ENCODE measurements around the gene ZCWPW2.

The ZCWPW2 gene

DNA sequence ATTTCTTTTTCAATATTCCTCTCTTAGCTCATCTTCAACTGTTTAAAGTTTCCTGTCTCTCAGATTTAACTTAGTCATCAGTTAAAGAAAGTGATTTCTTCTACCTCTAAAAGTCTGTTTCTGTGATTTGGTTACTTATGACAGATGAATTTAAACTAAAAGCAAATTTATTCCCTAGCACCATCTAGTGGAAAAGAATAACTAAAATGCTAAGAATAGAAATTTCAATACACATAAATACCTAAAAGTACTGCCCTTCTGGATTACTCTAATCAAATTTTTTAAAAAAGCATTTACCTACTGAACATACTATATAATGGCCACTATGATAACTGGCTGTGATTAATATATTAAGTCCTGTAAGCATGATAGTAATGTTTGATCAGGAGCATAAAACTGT is 14.0 kb upstream of the ZCWPW2 start:
- DNase-seq (ENCODE audit: insufficient read length, low spot score) (no peak), FAIRE-seq (no peak)
- no peak for TF ChIP-seq POLR2A (IDR thresholded peaks at IDR 0.05; ENCODE audit: low read depth, low read length)

DNA sequence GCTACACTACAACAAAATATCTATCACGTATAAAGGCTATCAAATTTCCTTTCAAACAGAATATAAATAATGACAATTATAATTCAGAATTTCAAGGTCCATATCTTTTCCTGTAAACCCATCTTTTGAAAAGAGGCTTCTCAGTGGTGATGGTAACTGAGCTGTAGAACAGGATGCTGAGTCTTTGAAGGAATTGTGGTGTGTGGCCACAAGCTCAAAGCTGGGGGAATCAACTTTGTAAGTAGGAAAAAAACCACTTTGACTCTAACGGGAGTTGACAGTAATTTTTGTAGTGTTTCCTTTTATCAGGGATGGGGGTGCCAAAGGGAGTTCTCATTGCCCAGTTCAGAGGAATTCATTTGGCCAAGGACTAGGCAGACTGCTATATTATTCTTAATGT is 13.3 kb upstream of the ZCWPW2 start:
- FAIRE-seq (no peak), DNase-seq (ENCODE audit: insufficient read length, low spot score) (no peak)
- no peak for TF ChIP-seq POLR2A (IDR thresholded peaks at IDR 0.05; ENCODE audit: low read depth, low read length)

DNA sequence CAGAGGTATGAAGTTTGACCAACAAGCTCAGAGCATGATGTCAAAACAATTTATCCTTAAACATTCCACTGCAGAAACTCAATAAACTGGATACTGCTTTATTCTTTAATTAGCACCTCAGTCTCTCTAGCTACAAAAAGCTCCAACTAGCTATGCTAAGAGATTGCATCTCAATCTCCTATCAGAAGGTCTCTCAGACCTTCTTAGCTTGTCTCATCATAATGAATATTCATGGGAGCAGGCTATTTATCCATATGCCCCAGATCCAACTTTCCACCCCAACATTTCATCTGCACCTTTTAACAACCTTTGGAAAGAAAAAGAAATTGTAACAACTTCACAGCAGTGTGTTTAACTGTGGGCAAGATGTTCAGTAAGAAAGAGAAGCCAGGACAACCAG is 11.3 kb upstream of the ZCWPW2 start:
- FAIRE-seq: no peak
- no peak for TF ChIP-seq POLR2A (IDR thresholded peaks at IDR 0.05; ENCODE audit: low read depth, low read length)
- no peak for DNase-seq (ENCODE audit: insufficient read length, low spot score)

DNA sequence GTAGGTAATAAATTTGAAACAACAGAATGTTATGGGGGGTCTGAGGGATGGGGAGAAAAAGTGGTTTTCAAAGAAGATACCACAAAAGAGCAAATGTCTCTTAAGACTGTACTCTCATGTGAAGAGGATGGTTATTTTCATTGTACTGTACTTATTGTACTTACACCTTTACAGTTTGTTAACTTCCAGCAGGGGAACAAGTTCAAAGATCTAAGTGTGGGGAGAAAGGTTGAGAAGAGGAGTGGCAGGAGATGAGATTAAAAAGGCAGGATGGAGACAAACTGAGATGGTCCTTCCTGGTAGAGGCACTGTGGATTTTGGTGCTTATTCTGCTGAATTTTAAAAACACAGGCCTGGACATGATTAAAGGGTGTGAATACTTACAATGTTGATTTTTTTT is 5.4 kb upstream of the ZCWPW2 start:
- TF ChIP-seq POLR2A (IDR thresholded peaks at IDR 0.05; ENCODE audit: low read depth, low read length): no peak
- no peak for DNase-seq (ENCODE audit: insufficient read length, low spot score)
- peak; percentile 23 for FAIRE-seq

DNA sequence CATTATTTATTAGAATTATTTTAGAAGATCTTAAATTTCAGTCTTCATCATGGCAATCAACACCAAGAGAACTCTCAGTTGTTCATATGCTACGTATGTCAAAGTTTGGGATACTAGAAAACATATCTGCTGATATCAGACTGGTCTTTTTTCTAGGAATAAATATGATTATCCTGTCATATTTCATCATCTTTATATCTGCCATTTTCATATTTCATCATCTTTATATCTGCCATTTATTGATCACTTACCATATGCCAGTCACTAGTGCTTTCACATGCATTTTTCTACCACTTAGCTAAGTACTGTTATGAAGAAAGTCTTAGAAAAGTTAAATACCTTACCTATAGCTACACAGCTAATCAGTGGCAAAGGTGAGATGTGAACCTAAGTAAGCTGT is 2.8 kb upstream of the ZCWPW2 start:
- DNase-seq (ENCODE audit: insufficient read length, low spot score) (no peak), FAIRE-seq (peak; percentile 58)
- no peak for TF ChIP-seq POLR2A (IDR thresholded peaks at IDR 0.05; ENCODE audit: low read depth, low read length)

DNA sequence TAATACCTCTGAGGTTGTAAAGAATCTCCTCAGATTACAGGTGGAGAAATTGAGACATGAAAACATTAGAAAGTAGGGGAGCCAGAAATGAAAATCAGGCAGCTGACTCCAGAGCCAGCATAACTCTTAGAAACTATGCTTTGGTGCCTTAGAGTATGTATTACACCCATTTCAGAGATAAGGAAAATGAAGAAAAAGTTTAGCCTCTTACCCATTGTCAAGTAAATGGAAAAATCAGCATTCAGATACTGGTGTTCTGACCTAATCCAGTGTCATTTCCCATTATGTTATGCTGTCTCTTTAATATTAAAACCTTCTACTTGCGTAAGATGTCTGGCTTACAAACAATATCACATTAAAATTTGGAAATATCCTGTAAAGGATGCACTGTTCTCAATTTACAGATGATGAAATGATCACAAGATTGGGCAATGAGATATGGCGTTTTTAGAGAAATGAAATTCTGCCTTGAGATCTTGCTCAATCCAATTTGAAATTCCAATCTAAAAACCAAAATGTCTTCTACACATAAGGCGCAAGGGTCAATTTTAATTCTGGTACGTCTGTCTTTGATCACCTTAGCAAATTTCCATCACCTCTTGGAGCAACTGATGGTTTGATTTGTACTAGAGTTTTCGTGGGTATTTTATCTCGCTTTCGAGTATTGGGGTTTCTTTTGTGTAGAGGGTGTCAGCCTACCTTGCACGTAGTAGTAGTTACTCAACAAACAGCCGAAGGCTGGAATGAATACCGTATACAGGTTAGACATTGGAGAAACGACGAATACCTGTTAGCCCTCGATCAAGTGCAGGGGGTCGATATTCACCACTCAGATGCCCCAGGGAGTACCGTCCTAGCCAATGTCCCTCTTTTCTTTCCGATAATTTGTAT is 902 bp upstream of the ZCWPW2 start:
- FAIRE-seq (peak; percentile 89), DNase-seq (ENCODE audit: insufficient read length, low spot score) (no peak)
- TF ChIP-seq POLR2A (IDR thresholded peaks at IDR 0.05; ENCODE audit: low read depth, low read length): no peak

DNA sequence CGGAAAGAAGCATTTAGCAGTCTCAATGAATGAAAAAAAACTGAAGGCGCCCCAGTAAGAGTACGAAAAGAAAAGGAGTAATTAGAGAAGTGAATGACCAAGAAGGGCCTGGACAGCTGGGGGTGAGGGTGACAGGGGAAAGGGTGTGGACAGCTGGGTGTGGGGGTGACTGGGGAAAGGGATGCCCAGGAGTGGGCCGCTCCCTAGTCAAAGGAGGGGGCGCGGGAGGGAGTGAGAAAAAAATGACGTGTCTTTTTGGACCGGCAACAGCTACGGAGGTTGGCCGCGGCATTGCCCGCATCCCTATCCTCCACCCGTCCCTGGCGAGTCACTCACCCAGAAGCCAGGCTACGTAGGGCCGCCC is 274 bp upstream of the ZCWPW2 start:
- DNase-seq (ENCODE audit: insufficient read length, low spot score) (no peak), FAIRE-seq (peak; percentile 88)
- TF ChIP-seq POLR2A (IDR thresholded peaks at IDR 0.05; ENCODE audit: low read depth, low read length): no peak

DNA sequence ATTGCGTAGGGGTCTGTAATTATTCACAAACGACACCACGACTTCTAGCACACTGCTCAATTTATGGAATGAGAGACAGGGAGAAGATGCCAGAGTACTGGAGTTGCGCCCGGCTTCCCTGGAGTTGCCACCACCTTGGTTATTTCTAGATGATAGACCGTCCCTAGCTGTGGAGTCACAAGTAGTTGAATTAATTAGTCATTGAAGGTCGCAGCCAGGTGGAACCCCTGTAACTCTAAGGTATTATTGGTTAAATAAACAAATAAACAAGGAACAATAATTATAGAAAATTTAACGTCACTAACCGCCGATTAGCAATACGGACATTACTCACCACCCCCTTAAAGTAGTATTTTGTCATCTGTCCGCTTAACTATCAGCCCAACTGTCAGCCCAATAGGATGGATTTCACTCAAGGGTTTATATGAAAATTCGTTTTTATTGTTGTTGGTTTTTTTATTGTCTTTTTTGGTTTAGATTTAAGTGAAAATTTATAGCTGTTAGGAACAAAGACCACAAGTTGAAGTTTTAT is 1.0 kb downstream of the ZCWPW2 start:
- no peak for TF ChIP-seq POLR2A (IDR thresholded peaks at IDR 0.05; ENCODE audit: low read depth, low read length)
- peak; percentile 9 for DNase-seq (ENCODE audit: insufficient read length, low spot score)
- FAIRE-seq: no peak

DNA sequence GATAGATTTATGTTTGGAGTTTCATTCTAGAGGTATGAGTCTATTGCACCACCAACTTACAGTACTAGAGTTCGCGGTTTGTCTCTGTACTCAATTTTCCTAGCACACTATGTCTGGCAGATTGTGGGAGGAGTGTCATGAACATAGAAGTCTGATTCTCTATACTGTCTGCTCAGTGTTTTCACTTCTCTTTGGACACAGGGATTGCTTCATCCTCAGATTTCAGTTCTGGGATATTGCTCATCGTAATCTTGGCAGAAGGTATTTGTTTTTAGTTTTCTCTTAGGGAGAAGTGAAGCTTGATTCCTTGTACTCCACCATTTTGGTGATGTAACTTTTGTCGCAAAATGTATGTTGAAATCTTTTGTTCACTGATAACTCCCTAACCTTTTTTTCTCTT is 27.9 kb downstream of the ZCWPW2 start:
- DNase-seq (ENCODE audit: insufficient read length, low spot score) (no peak), FAIRE-seq (peak; percentile 86)
- TF ChIP-seq POLR2A (IDR thresholded peaks at IDR 0.05; ENCODE audit: low read depth, low read length): no peak

DNA sequence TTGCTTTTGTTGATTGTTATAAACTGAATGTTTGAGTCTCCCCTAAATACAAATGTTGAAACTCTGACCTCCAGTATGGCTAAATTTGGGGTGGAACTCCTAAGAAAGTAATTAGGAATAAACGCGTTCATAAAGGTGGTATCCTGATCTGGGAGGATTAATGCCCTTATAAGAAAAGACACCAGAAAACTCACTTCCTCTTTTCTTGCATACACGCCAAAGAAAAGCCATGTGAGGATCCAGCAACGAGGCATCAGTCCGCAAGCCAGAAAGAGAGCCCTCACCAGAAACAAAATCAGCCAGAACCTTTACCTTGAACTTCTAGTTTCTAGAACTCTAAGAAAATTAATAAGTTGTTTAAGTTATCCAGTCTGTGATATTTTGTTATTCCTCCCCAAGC is 37.5 kb downstream of the ZCWPW2 start:
- FAIRE-seq: no peak
- no peak for TF ChIP-seq POLR2A (IDR thresholded peaks at IDR 0.05; ENCODE audit: low read depth, low read length)
- no peak for DNase-seq (ENCODE audit: insufficient read length, low spot score)

DNA sequence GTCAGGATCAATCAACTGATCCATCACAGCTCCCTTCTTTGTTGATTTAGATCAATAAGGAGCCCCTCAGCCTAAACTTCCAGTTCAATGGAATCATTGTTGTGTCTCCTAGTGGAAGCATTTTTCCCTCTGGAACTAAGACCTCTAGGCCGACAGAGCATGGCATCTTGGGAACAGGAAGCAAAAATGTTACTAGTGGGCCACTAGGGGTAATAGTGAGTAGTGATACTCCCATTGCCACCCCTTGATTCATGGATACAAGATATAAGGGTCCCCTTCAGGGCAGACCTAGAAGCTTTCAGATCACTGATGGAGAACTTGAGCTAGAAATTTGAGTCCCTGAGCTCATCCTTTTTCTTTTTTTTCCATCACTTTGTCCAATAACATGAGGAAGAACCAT is 40.5 kb downstream of the ZCWPW2 start:
- no peak for FAIRE-seq
- DNase-seq (ENCODE audit: insufficient read length, low spot score): no peak

DNA sequence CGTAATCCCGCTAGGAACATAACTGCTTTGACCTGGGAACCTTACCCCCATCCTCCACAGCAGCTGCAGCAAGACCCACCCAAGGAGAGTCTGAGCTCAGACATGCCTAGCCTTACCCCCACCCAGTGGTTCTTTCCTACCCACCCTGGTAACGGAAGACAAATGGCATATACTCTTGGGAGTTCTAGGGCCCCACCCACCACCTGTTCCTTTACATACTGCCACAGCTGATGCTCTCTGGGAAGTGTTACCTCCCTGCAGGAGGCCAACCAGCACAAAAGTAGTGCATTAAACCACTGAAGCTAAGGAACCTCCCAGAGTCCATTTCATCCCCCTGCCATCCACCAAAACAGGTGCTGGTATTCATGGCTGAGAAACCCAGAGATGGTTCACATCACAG is 50.7 kb downstream of the ZCWPW2 start:
- FAIRE-seq: no peak
- DNase-seq (ENCODE audit: insufficient read length, low spot score): no peak
- no peak for TF ChIP-seq POLR2A (IDR thresholded peaks at IDR 0.05; ENCODE audit: low read depth, low read length)

More for the DNA sequence above, 40.5 kb downstream of the ZCWPW2 start:
- TF ChIP-seq POLR2A (IDR thresholded peaks at IDR 0.05; ENCODE audit: low read depth, low read length): no peak

DNA sequence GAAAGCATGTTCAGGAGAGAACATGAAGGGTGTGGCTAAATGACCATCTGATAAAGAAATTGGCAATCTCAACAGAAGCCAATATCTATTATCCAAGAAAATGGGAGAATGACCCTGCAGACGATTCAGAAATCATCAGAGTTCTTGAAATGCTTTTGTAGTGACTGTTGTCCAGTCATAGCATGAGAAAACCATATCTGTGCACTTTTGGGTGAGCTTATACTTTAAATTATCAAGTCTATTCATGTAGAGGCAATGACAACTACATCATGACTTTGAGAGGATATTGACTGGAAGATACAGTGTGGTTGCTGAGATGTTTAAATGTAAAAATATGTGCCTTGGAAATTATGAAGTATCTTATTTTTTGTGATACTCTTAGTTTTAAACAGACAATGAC is 57.7 kb downstream of the ZCWPW2 start:
- FAIRE-seq: no peak
- no peak for TF ChIP-seq POLR2A (IDR thresholded peaks at IDR 0.05; ENCODE audit: low read depth, low read length)
- DNase-seq (ENCODE audit: insufficient read length, low spot score): no peak

DNA sequence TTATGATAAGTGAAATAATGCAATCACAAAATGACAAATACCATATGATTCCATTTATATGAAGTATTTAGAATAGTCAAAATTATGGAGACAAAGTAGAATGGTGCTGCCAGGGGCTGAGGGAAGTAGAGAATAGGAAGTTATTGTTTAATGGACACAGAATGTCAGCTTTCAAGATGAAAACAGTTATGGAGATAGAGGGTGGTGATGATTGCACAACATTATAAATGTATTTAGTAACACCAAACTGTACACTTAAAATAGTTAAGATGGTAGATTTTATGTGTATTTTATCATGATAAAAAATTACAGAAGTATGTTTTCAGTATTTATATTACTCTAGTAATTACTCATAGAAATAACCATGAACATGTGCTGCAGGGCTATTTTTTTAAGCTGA is 100.9 kb downstream of the ZCWPW2 start:
- no peak for TF ChIP-seq POLR2A (IDR thresholded peaks at IDR 0.05; ENCODE audit: low read depth, low read length)
- DNase-seq (ENCODE audit: insufficient read length, low spot score) (no peak), FAIRE-seq (no peak)

DNA sequence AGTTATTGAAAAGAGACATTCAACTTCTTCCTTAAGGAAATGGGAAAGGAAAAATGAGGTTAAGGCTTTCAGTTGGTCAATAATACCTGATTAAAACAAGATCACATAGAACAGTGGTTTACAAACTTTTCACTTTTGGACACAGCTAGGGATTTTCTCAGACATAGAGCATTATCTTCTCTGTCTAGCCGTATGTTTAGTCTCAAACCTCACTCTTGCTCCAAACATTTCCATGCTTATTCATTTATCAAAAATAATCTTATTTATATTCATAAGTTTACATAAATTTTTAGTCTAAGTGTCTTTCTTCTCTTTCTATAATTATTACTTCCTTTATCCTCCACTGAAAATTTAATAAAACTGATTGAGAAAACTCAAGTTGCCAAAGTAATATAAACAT is 114.3 kb downstream of the ZCWPW2 start:
- FAIRE-seq (no peak), DNase-seq (ENCODE audit: insufficient read length, low spot score) (no peak)
- TF ChIP-seq POLR2A (IDR thresholded peaks at IDR 0.05; ENCODE audit: low read depth, low read length): no peak
